ENCODE results near the gene FRMD8.

Gene FRMD8

DNA sequence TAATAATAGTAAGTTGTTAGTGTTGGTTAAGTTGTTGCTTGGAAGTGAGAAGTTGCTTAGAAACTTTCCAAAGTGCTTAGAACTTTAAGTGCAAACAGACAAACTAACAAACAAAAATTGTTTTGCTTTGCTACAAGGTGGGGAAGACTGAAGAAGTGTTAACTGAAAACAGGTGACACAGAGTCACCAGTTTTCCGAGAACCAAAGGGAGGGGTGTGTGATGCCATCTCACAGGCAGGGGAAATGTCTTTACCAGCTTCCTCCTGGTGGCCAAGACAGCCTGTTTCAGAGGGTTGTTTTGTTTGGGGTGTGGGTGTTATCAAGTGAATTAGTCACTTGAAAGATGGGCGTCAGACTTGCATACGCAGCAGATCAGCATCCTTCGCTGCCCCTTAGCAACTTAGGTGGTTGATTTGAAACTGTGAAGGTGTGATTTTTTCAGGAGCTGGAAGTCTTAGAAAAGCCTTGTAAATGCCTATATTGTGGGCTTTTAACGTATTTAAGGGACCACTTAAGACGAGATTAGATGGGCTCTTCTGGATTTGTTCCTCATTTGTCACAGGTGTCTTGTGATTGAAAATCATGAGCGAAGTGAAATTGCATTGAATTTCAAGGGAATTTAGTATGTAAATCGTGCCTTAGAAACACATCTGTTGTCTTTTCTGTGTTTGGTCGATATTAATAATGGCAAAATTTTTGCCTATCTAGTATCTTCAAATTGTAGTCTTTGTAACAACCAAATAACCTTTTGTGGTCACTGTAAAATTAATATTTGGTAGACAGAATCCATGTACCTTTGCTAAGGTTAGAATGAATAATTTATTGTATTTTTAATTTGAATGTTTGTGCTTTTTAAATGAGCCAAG is 38.9 kb downstream of the FRMD8 start:
- H3K4me3 ChIP-seq (replicated peaks; ENCODE audit: low read depth, low read length) = peak overlapping the region; percentile 74
- no peak for DNase-seq (ENCODE audit: extremely low read depth, low read depth)
- TF ChIP-seq CTCF (IDR thresholded peaks at IDR 0.05; ENCODE audit: low read depth, low read length, missing control alignments) = peak; percentile 4

GRCh38 chr11:65425971-65426838 is 39.8 kb downstream of the FRMD8 start:
- peak overlapping the region; percentile 74 for H3K4me3 ChIP-seq (replicated peaks; ENCODE audit: low read depth, low read length)
- TF ChIP-seq CTCF (IDR thresholded peaks at IDR 0.05; ENCODE audit: low read depth, low read length, missing control alignments) = no peak
- no peak for DNase-seq (ENCODE audit: extremely low read depth, low read depth)

GRCh38 chr11:65426839-65427690 is 40.6 kb downstream of the FRMD8 start:
- no peak for DNase-seq (ENCODE audit: extremely low read depth, low read depth)
- no peak for TF ChIP-seq CTCF (IDR thresholded peaks at IDR 0.05; ENCODE audit: low read depth, low read length, missing control alignments)
- peak overlapping the region; percentile 74 for H3K4me3 ChIP-seq (replicated peaks; ENCODE audit: low read depth, low read length)

- TF ChIP-seq CTCF (IDR thresholded peaks at IDR 0.05; ENCODE audit: low read depth, low read length, missing control alignments) = no peak
- no peak for DNase-seq (ENCODE audit: extremely low read depth, low read depth)
- H3K4me3 ChIP-seq (replicated peaks; ENCODE audit: low read depth, low read length) = peak overlapping the region; percentile 74
Measured at GRCh38 chr11:65427691-65428577, 41.5 kb downstream of the FRMD8 start.

- no peak for TF ChIP-seq CTCF (IDR thresholded peaks at IDR 0.05; ENCODE audit: low read depth, low read length, missing control alignments)
- peak overlapping the region; percentile 74 for H3K4me3 ChIP-seq (replicated peaks; ENCODE audit: low read depth, low read length)
- DNase-seq (ENCODE audit: extremely low read depth, low read depth) = no peak
Measured at GRCh38 chr11:65428578-65429067, 42.2 kb downstream of the FRMD8 start.
